CD4-positive, alpha-beta memory T cell (primary cell): ENCODE results near the gene TUBGCP5. TPM values are rescaled to one million over a fixed set of nuclear protein-coding genes. Genes with fewer than 3 reads are reported as not detected.
A peak's percentile ranks its signal among the peaks of the same experiment; 100 is the strongest.
"Not testable (repeated sequence)": the region's sequence is repeated elsewhere in the genome, so short reads cannot be mapped to it uniquely, and the experiment has no call there.

ENCODE experiments used
- CTCF ChIA-PET: fragments of 350-600 bp; sonication (Branson Sonifier 250); formaldehyde crosslinking; loops from one replicate; lab custom pipeline; 2021; ENCODE audit warnings: inconsistent platforms; ENCODE audit not compliant: partially characterized antibody; lab: Charles Lee
- POLR2A ChIA-PET: fragments of 350-600 bp; sonication (Branson Sonifier 250); formaldehyde crosslinking; loops from one replicate; lab custom pipeline; 2021; ENCODE audit not compliant: partially characterized antibody; lab: Charles Lee
- DNase-seq, 5 donors: peaks; one replicate each; pipeline versions ENCODE4 v3.0.0 to v3.0.0-alpha.2; 2020 to 2022; ENCODE audit warnings: mixed read lengths in 1 of 5
- H3K27ac ChIP-seq: one replicate; pipeline ENCODE4 v1.7.0; 2013; ENCODE audit warnings: low read depth, low read length
- H3K27me3 ChIP-seq: 2 replicates; pipeline ENCODE4 v1.7.0; 2013; ENCODE audit warnings: mild to moderate bottlenecking, low read length, moderate library complexity; ENCODE audit not compliant: insufficient read depth
- H3K36me3 ChIP-seq: 2 replicates; pipeline ENCODE4 v1.7.0; 2013; ENCODE audit warnings: mild to moderate bottlenecking, low read length, moderate library complexity; ENCODE audit not compliant: insufficient read depth
- H3K4me1 ChIP-seq: 2 replicates; pipeline ENCODE4 v1.7.0; 2013; ENCODE audit warnings: mild to moderate bottlenecking, low read length, moderate library complexity; ENCODE audit not compliant: insufficient read depth
- H3K4me3 ChIP-seq, 2 donors: one replicate each; pipeline ENCODE4 v1.7.0; 2013; ENCODE audit warnings: low read length in 2 of 2, mild to moderate bottlenecking in 1 of 2
- H3K9me3 ChIP-seq, 2 donors: one replicate each; pipeline ENCODE4 v1.7.0; 2013; ENCODE audit warnings: low read length in 2 of 2, control low read depth in 1 of 2; ENCODE audit not compliant: control insufficient read depth in 1 of 2
- H3K27ac Mint-ChIP-seq, 7 donors: one replicate each; pipeline ENCODE4 v1.8.0; 2020 to 2021; ENCODE audit warnings: mixed read lengths in 7 of 7, mild to moderate bottlenecking in 6 of 7, inconsistent platforms in 3 of 7, moderate library complexity in 3 of 7
- H3K27me3 Mint-ChIP-seq, 2 donors: one replicate each; pipeline ENCODE4 v1.8.0; 2020 to 2021; ENCODE audit warnings: mixed read lengths in 2 of 2
- H3K36me3 Mint-ChIP-seq, 2 donors: one replicate each; pipeline ENCODE4 v1.8.0; 2020 to 2021; ENCODE audit warnings: mixed read lengths in 2 of 2, inconsistent platforms in 1 of 2, mild to moderate bottlenecking in 1 of 2
- H3K4me1 Mint-ChIP-seq, 4 donors: one replicate each; pipeline ENCODE4 v1.8.0; 2020 to 2021; ENCODE audit warnings: mixed read lengths in 4 of 4, mild to moderate bottlenecking in 1 of 4
- H3K4me3 Mint-ChIP-seq, 8 donors: one replicate each; pipeline ENCODE4 v1.8.0; 2020 to 2021; ENCODE audit warnings: mixed read lengths in 8 of 8, mild to moderate bottlenecking in 7 of 8, moderate library complexity in 6 of 8, inconsistent platforms in 3 of 8
- H3K9me3 Mint-ChIP-seq, 8 donors: one replicate each; pipeline ENCODE4 v1.8.0; 2020 to 2021; ENCODE audit warnings: mixed read lengths in 8 of 8, mild to moderate bottlenecking in 5 of 8, inconsistent platforms in 3 of 8, moderate library complexity in 1 of 8
- intact Hi-C: fragments of 100-400 bp; cut with micrococcal nuclease; formaldehyde crosslinking; loops from one replicate; pipeline ENCODE4 v1.15.1; 2023
- polyA plus RNA-seq, 2 donors: library from polyadenylated mRNA; unstranded; fragments of 300-500 nt; fragmentation: Illumina TruSeq; gene quantifications; one replicate each; pipeline ENCODE4 v1.2.3, GENCODE V29; 2021
- total RNA-seq, 2 experiments: library from RNA; stranded (reverse); gene quantifications; one replicate each; pipeline ENCODE4 v1.2.3, GENCODE V29; 2021

The TUBGCP5 gene
- total and polyA plus RNA-seq, 4 experiments from 2014 or later: 5.5 to 28.3 (median 17.9) TPM

DNA sequence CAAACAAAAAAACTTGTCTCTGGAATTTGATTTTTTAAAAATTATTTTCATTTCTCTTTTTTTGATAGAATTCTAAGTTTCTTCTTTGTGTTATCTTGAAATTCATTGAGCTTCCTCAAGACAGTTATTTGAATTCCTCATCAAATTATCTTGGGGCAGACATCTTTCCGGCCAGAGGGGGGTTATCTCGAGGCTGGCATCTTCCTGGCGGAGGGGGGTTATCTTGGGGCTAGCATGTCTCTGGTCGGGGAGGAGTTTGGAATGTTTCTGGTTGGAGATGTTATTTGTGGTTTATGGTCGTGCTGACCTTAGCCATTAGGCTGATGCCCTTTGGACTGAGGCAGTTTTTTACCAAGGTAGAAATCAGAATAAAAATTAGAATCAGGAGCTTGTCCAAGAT, 15.9 kb upstream of the TUBGCP5 start:
- CTCF ChIA-PET: interaction anchor here (1.4 kb wide), 1 partner anchor 19 kb away, joined by 5 read pairs; no protein-coding TSS in a partner anchor
- Histone ChIP-seq H3K27ac (no peak overlapping the region), H3K4me3 (no peak overlapping the region), H3K36me3 (no peaks in the 10 kb centered on the region), H3K27me3 (no peaks in the 10 kb centered on the region), H3K4me1 (no peaks in the 10 kb centered on the region), H3K9me3 (no peaks in the 10 kb centered on the region)
- H3K4me1 Mint-ChIP-seq: peaks cover 0 to 5% (median 0%) of the 10 kb centered on the region in 4 donors
- H3K4me3 Mint-ChIP-seq: no peak overlapping the region
- POLR2A ChIA-PET: no interaction called here
- no peak overlapping the region for H3K27ac Mint-ChIP-seq
- peaks cover 0 to 2% (median 0%) of the 10 kb centered on the region in 8 donors for H3K9me3 Mint-ChIP-seq
- no peak for DNase-seq
- no peaks in the 10 kb centered on the region for H3K36me3 Mint-ChIP-seq
- intact Hi-C loops: no loop called here
- H3K27me3 Mint-ChIP-seq: peaks cover 4 to 8% of the 10 kb centered on the region in 2 donors

- H3K4me1 Mint-ChIP-seq: peaks cover 0 to 5% (median 0%) of the 10 kb centered on the region in 4 donors
- intact Hi-C loops: no loop called here
These were observed 13.2 kb upstream of the TUBGCP5 start for GRCh38 chr15:23052522-23052921.

DNA sequence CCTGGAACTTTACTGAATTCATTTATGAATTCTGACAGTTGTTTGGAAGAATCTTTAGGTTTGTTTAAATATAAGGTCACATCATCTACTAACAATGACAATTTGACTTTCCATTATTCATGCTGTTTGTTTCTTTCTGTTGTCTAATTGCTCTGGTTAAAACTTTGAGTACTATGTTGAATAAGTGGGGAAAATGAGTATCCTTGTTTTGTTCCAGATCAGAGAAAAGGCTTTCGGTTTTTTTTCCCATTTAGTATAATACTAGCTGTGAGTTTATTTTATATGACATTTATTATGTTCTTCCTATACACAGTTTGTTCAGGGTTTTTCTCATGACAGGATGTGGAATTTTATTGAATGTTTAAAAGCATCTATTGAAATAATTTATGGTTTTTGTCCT, 11.3 kb upstream of the TUBGCP5 start:
- ChIA-PET POLR2A (no interaction called here), CTCF (no interaction called here)
- Histone ChIP-seq H3K27me3 (no peaks in the 10 kb centered on the region), H3K4me1 (no peaks in the 10 kb centered on the region), H3K36me3 (no peaks in the 10 kb centered on the region), H3K27ac (no peak overlapping the region), H3K9me3 (no peaks in the 10 kb centered on the region), H3K4me3 (no peak overlapping the region)
- peak in 1 of 5 donors; percentile 11 for DNase-seq
- H3K9me3 Mint-ChIP-seq: peaks cover 0 to 2% (median 0%) of the 10 kb centered on the region in 8 donors
- peaks cover 0 to 5% (median 0%) of the 10 kb centered on the region in 4 donors for H3K4me1 Mint-ChIP-seq
- peak overlapping the region in 2 of 7 donors; percentile 4 to 16 for H3K27ac Mint-ChIP-seq
- no peaks in the 10 kb centered on the region for H3K36me3 Mint-ChIP-seq
- H3K4me3 Mint-ChIP-seq: no peak overlapping the region
- peaks cover 4 to 5% of the 10 kb centered on the region in 2 donors for H3K27me3 Mint-ChIP-seq
- intact Hi-C loops: no loop called here

More at GRCh38 chr15:23052522-23052921, 13.2 kb upstream of the TUBGCP5 start:
- no peak overlapping the region for H3K27ac Mint-ChIP-seq
- H3K4me1 ChIP-seq: no peaks in the 10 kb centered on the region
- H3K27me3 ChIP-seq: no peaks in the 10 kb centered on the region
- no peak overlapping the region for H3K27ac ChIP-seq
- H3K9me3 ChIP-seq: no peaks in the 10 kb centered on the region
- H3K4me3 ChIP-seq: no peak overlapping the region
- no peak for DNase-seq
- no peaks in the 10 kb centered on the region for H3K36me3 Mint-ChIP-seq
- no peaks in the 10 kb centered on the region for H3K36me3 ChIP-seq
- peaks cover 4 to 5% of the 10 kb centered on the region in 2 donors for H3K27me3 Mint-ChIP-seq
- H3K9me3 Mint-ChIP-seq: peaks cover 0 to 2% (median 0%) of the 10 kb centered on the region in 8 donors
- no peak overlapping the region for H3K4me3 Mint-ChIP-seq
- ChIA-PET POLR2A (no interaction called here), CTCF (no interaction called here)

GRCh38 chr15:23049984-23050628, 10.7 kb upstream of the TUBGCP5 start:
- H3K4me3 Mint-ChIP-seq: no peak overlapping the region
- peaks cover 3 to 4% of the 10 kb centered on the region in 2 donors for H3K27me3 Mint-ChIP-seq
- Histone ChIP-seq H3K27ac (no peak overlapping the region), H3K4me1 (no peaks in the 10 kb centered on the region), H3K9me3 (no peaks in the 10 kb centered on the region), H3K4me3 (no peak overlapping the region), H3K36me3 (no peaks in the 10 kb centered on the region), H3K27me3 (no peaks in the 10 kb centered on the region)
- H3K4me1 Mint-ChIP-seq: peaks cover 0 to 5% (median 0%) of the 10 kb centered on the region in 4 donors
- DNase-seq: no peak
- H3K36me3 Mint-ChIP-seq: no peaks in the 10 kb centered on the region
- H3K27ac Mint-ChIP-seq: peak overlapping the region in 1 of 7 donors; percentile 4
- ChIA-PET CTCF (no interaction called here), POLR2A (no interaction called here)
- intact Hi-C loops: no loop called here
- H3K9me3 Mint-ChIP-seq: peaks cover 0 to 2% (median 0%) of the 10 kb centered on the region in 8 donors

- H3K4me1 Mint-ChIP-seq, H3K36me3 Mint-ChIP-seq, H3K4me3 ChIP-seq, H3K27me3 Mint-ChIP-seq, H3K4me1 ChIP-seq, H3K9me3 Mint-ChIP-seq, H3K27ac Mint-ChIP-seq, CTCF ChIA-PET, H3K36me3 ChIP-seq, POLR2A ChIA-PET, H3K9me3 ChIP-seq, intact Hi-C loops, H3K27ac ChIP-seq, DNase-seq, H3K27me3 ChIP-seq, H3K4me3 Mint-ChIP-seq: not testable (repeated sequence)
These were observed 9.4 kb upstream of the TUBGCP5 start for GRCh38 chr15:23048572-23049282.

DNA sequence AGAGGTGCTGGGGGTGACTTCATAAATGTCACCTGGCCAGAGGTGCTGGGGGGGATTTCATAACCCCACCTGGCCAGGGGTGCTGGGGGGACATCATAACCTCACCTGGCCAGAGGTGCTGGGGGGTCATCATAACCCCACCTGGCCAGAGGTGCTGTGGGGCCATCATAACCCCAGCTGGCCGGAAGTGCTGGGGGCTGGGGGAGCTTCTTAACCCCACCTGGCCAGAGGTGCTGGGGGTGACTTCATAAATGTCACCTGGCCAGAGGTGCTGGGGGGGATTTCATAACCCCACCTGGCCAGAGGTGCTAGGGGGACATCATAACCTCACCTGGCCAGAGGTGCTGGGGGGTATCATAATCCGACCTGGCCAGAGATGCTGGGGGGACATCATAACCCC, 4.6 kb upstream of the TUBGCP5 start:
- POLR2A ChIA-PET: not testable (repeated sequence)

GRCh38 chr15:23043535-23043934, 4.2 kb upstream of the TUBGCP5 start:
- H3K9me3 Mint-ChIP-seq, H3K9me3 ChIP-seq, DNase-seq, H3K4me3 ChIP-seq, H3K4me1 ChIP-seq, H3K36me3 Mint-ChIP-seq, H3K27me3 Mint-ChIP-seq, H3K27ac Mint-ChIP-seq, CTCF ChIA-PET, intact Hi-C loops, H3K4me3 Mint-ChIP-seq, POLR2A ChIA-PET, H3K27ac ChIP-seq, H3K27me3 ChIP-seq, H3K36me3 ChIP-seq: not testable (repeated sequence)
- peaks cover 2 to 12% (median 6%) of the 10 kb centered on the region in 4 donors for H3K4me1 Mint-ChIP-seq

More for the DNA sequence above, 4.6 kb upstream of the TUBGCP5 start:
- H3K27ac ChIP-seq, H3K27me3 Mint-ChIP-seq, DNase-seq, H3K27ac Mint-ChIP-seq, H3K9me3 Mint-ChIP-seq, H3K9me3 ChIP-seq, H3K36me3 ChIP-seq, H3K4me3 Mint-ChIP-seq, H3K27me3 ChIP-seq, CTCF ChIA-PET, H3K4me3 ChIP-seq, H3K4me1 ChIP-seq, H3K4me1 Mint-ChIP-seq, intact Hi-C loops, H3K36me3 Mint-ChIP-seq: not testable (repeated sequence)
